ENCODE results near the gene FAM200C.
A peak's percentile ranks its signal among the peaks of the same experiment; 100 is the strongest.

The FAM200C gene

DNA sequence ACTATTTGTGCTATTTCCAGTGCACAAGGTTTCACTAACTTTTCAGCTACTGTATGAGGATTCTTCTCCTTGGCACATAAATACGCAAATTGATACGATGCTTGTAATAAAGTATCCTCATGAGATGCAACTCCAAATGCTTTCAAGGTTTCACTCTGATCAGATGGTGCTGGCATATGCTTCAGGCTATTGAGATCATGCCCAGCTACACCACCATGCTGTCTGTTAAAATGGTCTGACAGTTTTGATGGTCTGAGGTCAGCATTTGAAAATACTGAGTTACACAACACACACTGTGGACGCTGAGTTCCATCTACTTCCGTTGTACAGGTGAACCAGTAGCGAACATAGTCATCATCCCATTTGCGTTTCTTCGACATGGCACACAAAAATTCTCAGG lies 4.7 kb downstream of the FAM200C start:
- H3F3A ChIP-seq (ENCODE audit: insufficient read depth), result peaks cover 6% of the 10 kb centered on the region; the same call in 1 of the 2 replicates
- no peaks in the 10 kb centered on the region for H3K27me3 ChIP-seq (ENCODE audit: low read length)
- H3K9me3 ChIP-seq (ENCODE audit: insufficient read depth, low read length), result no peaks in the 10 kb centered on the region
- no peak overlapping the region for H3K4me2 ChIP-seq (ENCODE audit: low read depth, low read length, poor library complexity, severe bottlenecking)
- H3K9ac ChIP-seq (ENCODE audit: low read length), result no peak overlapping the region
- TF ChIP-seq, protein P1, sequence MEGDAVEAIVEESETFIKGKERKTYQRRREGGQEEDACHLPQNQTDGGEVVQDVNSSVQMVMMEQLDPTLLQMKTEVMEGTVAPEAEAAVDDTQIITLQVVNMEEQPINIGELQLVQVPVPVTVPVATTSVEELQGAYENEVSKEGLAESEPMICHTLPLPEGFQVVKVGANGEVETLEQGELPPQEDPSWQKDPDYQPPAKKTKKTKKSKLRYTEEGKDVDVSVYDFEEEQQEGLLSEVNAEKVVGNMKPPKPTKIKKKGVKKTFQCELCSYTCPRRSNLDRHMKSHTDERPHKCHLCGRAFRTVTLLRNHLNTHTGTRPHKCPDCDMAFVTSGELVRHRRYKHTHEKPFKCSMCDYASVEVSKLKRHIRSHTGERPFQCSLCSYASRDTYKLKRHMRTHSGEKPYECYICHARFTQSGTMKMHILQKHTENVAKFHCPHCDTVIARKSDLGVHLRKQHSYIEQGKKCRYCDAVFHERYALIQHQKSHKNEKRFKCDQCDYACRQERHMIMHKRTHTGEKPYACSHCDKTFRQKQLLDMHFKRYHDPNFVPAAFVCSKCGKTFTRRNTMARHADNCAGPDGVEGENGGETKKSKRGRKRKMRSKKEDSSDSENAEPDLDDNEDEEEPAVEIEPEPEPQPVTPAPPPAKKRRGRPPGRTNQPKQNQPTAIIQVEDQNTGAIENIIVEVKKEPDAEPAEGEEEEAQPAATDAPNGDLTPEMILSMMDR (IDR thresholded peaks at IDR 0.05; ENCODE audit: insufficient read depth, low read length, poor library complexity, severe bottlenecking), result no peak
- TF ChIP-seq EZH2phosphoT487 (conservative IDR thresholded peaks at IDR 0.05; ENCODE audit: low read length), result no peak
- no peak overlapping the region for H3K27ac ChIP-seq (ENCODE audit: low read depth, low read length)
- H3K79me2 ChIP-seq (ENCODE audit: insufficient read depth, low read length), result no peaks in the 10 kb centered on the region
- no peaks in the 10 kb centered on the region for H3K36me3 ChIP-seq (ENCODE audit: low read length)
- H3K9me2 ChIP-seq (replicated peaks; ENCODE audit: insufficient read depth, low read length), result no peaks in the 10 kb centered on the region
- H4K20me1 ChIP-seq (ENCODE audit: low read depth, low read length), result no peaks in the 10 kb centered on the region
- H3K4me3 ChIP-seq (ENCODE audit: insufficient read depth, low read length, poor library complexity, severe bottlenecking), result no peak overlapping the region
- no peak overlapping the region for H2AFZ ChIP-seq (ENCODE audit: low read depth, low read length, severe bottlenecking)

DNA sequence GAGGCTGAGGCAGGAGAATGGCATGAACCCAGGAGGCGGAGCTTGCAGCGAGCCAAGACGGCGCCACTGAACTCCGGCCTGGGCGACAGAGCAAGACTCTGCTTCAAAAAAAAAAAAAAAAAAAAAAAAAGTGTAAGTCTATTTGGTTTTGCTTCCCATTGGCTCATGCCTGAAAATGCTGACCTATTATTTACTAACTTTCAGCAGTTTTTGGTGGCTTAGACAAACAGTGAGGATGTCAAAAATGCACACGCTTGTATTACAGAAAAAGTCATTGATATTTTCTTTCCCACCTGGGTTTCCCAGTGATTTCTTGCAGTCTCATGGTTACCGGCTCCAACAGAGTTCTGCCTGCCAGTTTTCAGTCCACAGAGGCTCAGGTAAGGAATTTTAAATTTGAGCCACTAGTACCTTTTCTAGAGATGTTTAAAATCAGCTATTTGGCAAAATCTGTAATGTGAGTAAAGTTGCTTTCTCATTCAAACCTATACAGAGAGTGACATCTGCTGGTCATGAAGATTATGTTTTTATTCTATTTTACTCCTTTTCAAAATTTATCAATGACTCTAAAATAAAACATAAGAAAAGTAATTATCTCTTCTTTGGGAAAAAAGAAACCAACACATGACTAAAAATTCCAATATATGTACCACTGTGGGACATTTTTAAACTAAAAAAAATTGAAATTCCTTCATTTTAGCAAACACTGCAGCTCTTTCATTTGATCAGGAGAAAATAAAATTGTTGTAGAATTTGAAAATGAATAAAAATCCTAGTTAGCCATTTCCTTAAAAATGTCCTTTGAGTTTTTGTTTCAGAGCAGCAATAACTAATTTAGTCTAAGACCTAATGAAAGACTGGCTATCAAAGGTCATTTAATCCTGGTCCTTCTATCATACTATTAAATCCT lies 8.8 kb downstream of the FAM200C start:
- Histone ChIP-seq H3K4me2 (ENCODE audit: low read depth, low read length, poor library complexity, severe bottlenecking) (no peak overlapping the region), H3K4me3 (ENCODE audit: insufficient read depth, low read length, poor library complexity, severe bottlenecking) (no peak overlapping the region), H3F3A (ENCODE audit: insufficient read depth) (no peaks in the 10 kb centered on the region), H3K9ac (ENCODE audit: low read length) (no peak overlapping the region), H3K27ac (ENCODE audit: low read depth, low read length) (no peak overlapping the region), H2AFZ (ENCODE audit: low read depth, low read length, severe bottlenecking) (no peak overlapping the region), H3K36me3 (ENCODE audit: low read length) (no peaks in the 10 kb centered on the region), H3K79me2 (ENCODE audit: insufficient read depth, low read length) (no peaks in the 10 kb centered on the region), H3K9me2 (replicated peaks; ENCODE audit: insufficient read depth, low read length) (no peaks in the 10 kb centered on the region), H3K9me3 (ENCODE audit: insufficient read depth, low read length) (peaks cover 9% of the 10 kb centered on the region; the same call in 1 of the 2 replicates), H3K27me3 (ENCODE audit: low read length) (no peaks in the 10 kb centered on the region), H4K20me1 (ENCODE audit: low read depth, low read length) (no peaks in the 10 kb centered on the region)
- no peak for TF ChIP-seq EZH2phosphoT487 (conservative IDR thresholded peaks at IDR 0.05; ENCODE audit: low read length)
- TF ChIP-seq, protein P1 (IDR thresholded peaks at IDR 0.05; ENCODE audit: insufficient read depth, low read length, poor library complexity, severe bottlenecking), result peak; percentile 46

DNA sequence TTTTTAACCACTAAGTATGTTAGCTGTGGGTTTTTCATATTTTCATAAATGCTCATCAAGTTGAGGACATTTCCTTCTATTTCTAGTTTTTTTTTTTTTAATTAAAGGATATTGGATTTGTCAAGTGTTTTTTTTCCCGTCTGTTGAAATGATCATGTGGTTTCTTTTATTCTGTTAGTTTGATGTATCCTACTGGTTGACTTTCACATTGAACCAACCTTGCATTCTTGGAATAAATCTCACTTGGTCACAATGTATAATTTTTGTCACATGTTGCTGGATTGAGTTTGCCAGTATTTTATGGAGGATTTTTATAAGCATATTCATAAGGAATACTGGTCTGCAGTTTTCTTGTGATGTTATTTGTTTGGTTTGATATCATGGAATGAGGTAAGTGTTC lies 12.4 kb downstream of the FAM200C start:
- Histone ChIP-seq H3K36me3 (ENCODE audit: low read length) (no peaks in the 10 kb centered on the region), H3K4me3 (ENCODE audit: insufficient read depth, low read length, poor library complexity, severe bottlenecking) (no peak overlapping the region), H3K4me2 (ENCODE audit: low read depth, low read length, poor library complexity, severe bottlenecking) (no peak overlapping the region), H4K20me1 (ENCODE audit: low read depth, low read length) (no peaks in the 10 kb centered on the region), H3K27ac (ENCODE audit: low read depth, low read length) (no peak overlapping the region), H3K9me3 (ENCODE audit: insufficient read depth, low read length) (peaks cover 9% of the 10 kb centered on the region; the same call in 1 of the 2 replicates), H3K27me3 (ENCODE audit: low read length) (no peaks in the 10 kb centered on the region), H2AFZ (ENCODE audit: low read depth, low read length, severe bottlenecking) (no peak overlapping the region), H3F3A (ENCODE audit: insufficient read depth) (no peaks in the 10 kb centered on the region), H3K79me2 (ENCODE audit: insufficient read depth, low read length) (no peaks in the 10 kb centered on the region), H3K9ac (ENCODE audit: low read length) (no peak overlapping the region), H3K9me2 (replicated peaks; ENCODE audit: insufficient read depth, low read length) (no peaks in the 10 kb centered on the region)
- TF ChIP-seq EZH2phosphoT487 (conservative IDR thresholded peaks at IDR 0.05; ENCODE audit: low read length), result no peak
- TF ChIP-seq, protein P1 (IDR thresholded peaks at IDR 0.05; ENCODE audit: insufficient read depth, low read length, poor library complexity, severe bottlenecking), result no peak

Data from SU-DHL-6 (cell line).